Heart left ventricle (tissue), 13 donors: ENCODE measurements around the gene SORCS2.

Experiments used
- POLR2A ChIP-seq, 2 donors: fragments of 450-650 bp; IDR thresholded peaks; one replicate each; pipeline ENCODE4 v1.6.1; 2017; ENCODE audit warnings: antibody characterized with exemption in 2 of 2, mild to moderate bottlenecking in 2 of 2, moderate library complexity in 2 of 2
- TF ChIP-seq, protein P1 (sequence below), 12 donors: fragments of 200-600 bp; sonication (generic) in 4 of 12; IDR thresholded peaks; one replicate each; pipeline versions ENCODE4 v1.5.0 to v1.8.0; 2018 to 2022; ENCODE audit warnings: antibody characterized with exemption in 12 of 12, mild to moderate bottlenecking in 5 of 12
- donor health status: ischemic (EF 13 %, LVEDD 7.1; RV severe dilation, severe dysfunction).
- donor health status: DM: no; HTN: yes; CAD: no.
- donor health status: DM: no; HTN: no; CAD: no.
- donor health status: ischemic (EF 25% LVEDD 6.9; RV normal size, moderate dysfunction).
- donor health status: ischemic (EF 25% LVEDD 5.7; RV mildly dilated, moderate dysfunction).
- donor health status: ischemic (EF 35%, LVEDD 5.7; RV mildly dilated, moderate dysfunction).
- donor health status: nonischemic (EF 11% LVEDD 7.7; RV severe dilation, severe dysfunction).
- donor health status: DM: yes; HTN: yes; CAD: no.
- donor health status: PGD.
- donor health status: ischemic (EF 29% LVEDD 5.4; RV normal size, mild dysfunction).
- donor health status: nonischemic (EF 23%, LVEDD 6.1; RV moderate dilation, normal function).

DNA sequence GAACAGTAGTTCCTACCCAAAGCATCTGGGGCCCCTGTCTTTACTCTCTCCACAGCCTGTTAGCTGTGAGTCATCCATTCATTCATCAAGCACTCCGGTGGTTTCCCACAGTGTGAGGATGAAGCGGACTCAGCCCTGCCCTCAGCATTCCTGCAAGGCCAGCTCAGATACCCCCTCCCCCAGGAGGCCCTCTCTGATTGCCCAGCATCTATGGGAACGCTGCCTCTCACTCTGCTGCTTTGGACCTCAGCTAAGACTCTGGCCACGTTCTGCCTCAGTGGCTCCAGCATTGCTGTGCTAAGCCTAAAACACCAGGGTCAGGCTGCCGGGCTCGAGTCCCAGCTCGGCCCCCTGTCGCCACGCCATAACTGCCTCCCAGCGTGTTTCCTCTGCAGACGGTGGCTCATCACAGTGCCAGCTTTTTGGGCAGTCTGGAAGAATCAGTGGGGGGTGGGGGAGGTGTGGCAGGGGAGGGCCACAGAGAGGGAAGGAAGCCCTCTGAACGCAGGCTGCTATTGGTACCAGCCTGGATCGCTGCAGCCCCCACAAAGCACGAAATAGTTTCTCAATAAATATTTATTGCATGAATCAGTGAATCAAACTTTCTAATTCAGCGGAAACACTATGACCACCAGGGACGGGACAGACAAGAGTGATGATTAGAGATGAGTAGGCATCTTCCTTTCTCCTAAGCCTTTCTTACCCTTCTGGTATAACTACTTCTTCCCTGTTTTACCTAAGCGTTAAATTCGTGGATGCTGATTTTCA lies 74.4 kb downstream of the SORCS2 start:
- TF ChIP-seq, protein P1, sequence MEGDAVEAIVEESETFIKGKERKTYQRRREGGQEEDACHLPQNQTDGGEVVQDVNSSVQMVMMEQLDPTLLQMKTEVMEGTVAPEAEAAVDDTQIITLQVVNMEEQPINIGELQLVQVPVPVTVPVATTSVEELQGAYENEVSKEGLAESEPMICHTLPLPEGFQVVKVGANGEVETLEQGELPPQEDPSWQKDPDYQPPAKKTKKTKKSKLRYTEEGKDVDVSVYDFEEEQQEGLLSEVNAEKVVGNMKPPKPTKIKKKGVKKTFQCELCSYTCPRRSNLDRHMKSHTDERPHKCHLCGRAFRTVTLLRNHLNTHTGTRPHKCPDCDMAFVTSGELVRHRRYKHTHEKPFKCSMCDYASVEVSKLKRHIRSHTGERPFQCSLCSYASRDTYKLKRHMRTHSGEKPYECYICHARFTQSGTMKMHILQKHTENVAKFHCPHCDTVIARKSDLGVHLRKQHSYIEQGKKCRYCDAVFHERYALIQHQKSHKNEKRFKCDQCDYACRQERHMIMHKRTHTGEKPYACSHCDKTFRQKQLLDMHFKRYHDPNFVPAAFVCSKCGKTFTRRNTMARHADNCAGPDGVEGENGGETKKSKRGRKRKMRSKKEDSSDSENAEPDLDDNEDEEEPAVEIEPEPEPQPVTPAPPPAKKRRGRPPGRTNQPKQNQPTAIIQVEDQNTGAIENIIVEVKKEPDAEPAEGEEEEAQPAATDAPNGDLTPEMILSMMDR (IDR thresholded peaks at IDR 0.05), result no peak
- no peak for TF ChIP-seq POLR2A (IDR thresholded peaks at IDR 0.05)
